GM06990 (cell line): ENCODE results near the gene SRSF9.
"Not testable (repeated sequence)": the region's sequence is repeated elsewhere in the genome, so short reads cannot be mapped to it uniquely, and the experiment has no call there.

Experiments used
- DNase-seq: peaks from one replicate; pipeline ENCODE4 v3.0.0-alpha.2; 2011; ENCODE audit not compliant: insufficient read length; ENCODE audit errors: extremely low read depth
- H3K27me3 ChIP-seq: replicated peaks from 2 replicates; pipeline ENCODE4 v1.6.0; 2011; ENCODE audit warnings: low read length; ENCODE audit not compliant: control insufficient read depth, insufficient read depth
- H3K36me3 ChIP-seq: 2 replicates; pipeline ENCODE4 v1.5.1; 2011; ENCODE audit warnings: low read length; ENCODE audit not compliant: control insufficient read depth, insufficient read depth
- H3K4me3 ChIP-seq: replicated peaks from 2 replicates; pipeline ENCODE4 v1.5.1; 2011; ENCODE audit warnings: low read depth, mild to moderate bottlenecking, control low read depth, low read length
- TF ChIP-seq, protein P1 (sequence below): IDR thresholded peaks from 2 replicates; pipeline ENCODE4 v1.5.1; 2011; ENCODE audit warnings: low read length, control low read depth, mild to moderate bottlenecking, inconsistent platforms; ENCODE audit not compliant: insufficient read depth, poor library complexity, severe bottlenecking

Gene SRSF9, protein sequence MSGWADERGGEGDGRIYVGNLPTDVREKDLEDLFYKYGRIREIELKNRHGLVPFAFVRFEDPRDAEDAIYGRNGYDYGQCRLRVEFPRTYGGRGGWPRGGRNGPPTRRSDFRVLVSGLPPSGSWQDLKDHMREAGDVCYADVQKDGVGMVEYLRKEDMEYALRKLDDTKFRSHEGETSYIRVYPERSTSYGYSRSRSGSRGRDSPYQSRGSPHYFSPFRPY

DNA sequence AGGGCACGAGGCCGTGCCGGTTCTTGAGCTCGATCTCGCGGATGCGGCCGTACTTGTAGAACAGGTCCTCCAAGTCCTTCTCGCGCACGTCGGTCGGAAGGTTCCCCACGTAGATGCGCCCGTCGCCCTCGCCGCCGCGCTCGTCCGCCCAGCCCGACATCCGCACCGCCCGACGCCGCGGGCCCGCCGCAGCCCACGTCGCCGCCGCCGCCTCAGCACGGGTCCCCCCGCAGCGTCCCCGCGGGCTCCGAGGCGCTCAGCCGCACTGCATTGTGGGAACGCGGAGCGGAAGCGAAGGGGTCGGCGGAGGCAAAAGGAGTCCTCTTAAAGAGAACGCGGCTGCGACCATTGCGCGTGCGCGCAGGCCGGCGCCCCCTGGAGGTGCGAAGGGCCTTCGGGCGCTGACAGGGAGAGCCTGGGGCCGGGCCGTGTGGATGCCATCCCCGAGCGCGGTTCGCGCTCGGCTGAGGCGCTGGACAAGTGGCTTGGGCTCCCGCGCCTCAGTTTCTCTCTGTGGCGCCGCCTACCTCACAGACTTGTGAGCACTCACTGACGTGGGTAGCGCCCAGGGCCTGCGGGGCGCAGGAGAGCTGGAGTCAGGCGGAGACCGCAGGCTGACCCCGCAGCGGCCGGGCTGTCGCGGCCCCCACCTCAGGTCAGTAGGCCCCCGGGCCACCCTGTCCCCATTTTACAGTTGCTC, at the start of gene SRSF9:
SRSF9 (minus strand) TSS at position 299 of the 700 bp plus-strand sequence; CDS start at position 160, 139 bp downstream.
- TF ChIP-seq, protein P1, sequence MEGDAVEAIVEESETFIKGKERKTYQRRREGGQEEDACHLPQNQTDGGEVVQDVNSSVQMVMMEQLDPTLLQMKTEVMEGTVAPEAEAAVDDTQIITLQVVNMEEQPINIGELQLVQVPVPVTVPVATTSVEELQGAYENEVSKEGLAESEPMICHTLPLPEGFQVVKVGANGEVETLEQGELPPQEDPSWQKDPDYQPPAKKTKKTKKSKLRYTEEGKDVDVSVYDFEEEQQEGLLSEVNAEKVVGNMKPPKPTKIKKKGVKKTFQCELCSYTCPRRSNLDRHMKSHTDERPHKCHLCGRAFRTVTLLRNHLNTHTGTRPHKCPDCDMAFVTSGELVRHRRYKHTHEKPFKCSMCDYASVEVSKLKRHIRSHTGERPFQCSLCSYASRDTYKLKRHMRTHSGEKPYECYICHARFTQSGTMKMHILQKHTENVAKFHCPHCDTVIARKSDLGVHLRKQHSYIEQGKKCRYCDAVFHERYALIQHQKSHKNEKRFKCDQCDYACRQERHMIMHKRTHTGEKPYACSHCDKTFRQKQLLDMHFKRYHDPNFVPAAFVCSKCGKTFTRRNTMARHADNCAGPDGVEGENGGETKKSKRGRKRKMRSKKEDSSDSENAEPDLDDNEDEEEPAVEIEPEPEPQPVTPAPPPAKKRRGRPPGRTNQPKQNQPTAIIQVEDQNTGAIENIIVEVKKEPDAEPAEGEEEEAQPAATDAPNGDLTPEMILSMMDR = peak; percentile 94
- DNase-seq = peak; percentile 99
- peak within 1 kb of the TSS; percentile 82 for H3K4me3 ChIP-seq
- H3K27me3 ChIP-seq = no peaks in the 10 kb centered on the region
- peaks cover 11% of the 10 kb centered on the region for H3K36me3 ChIP-seq

DNA sequence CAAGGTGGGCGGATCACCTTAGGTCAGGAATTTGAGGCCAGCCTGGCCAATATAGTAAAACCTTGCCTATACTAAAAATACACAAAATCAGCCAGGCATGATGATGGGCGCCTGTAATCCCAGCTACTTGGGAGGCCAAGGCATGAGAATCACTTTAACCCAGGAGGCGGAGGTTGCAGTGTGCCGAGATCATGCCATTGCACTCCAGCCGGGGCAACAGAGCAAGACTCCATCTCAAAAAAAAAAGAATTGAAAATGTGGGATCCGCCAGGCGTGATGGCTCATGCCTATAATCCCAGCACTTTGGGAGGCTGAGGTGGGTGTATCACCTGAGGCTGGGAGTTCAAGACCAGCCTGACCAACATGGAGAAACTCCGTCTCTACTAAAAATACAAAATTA, 49.8 kb upstream of the SRSF9 start:
- not testable (repeated sequence) for H3K4me3 ChIP-seq, H3K27me3 ChIP-seq, H3K36me3 ChIP-seq, DNase-seq

DNA sequence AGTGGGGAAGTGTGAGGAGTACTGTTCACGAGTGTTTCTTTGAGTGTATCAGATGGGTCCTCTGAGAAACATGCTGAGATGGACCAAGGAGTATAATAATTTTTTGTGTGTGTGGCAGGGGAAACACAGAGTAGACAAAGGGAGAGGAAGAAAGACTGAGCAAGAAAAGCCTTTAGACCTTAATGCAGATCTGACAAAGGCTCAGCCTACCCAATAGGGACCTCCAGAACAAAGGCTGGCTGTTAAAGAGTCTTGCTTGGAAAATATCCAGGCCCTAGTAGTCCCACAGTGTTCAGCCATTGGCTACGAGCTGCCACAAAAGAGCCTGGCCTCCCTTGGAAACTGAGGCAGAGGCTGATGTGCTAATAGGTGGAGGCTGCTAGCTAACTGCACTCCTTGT, 45.9 kb upstream of the SRSF9 start:
- Histone ChIP-seq H3K36me3 (peaks cover 6% of the 10 kb centered on the region), H3K27me3 (no peaks in the 10 kb centered on the region), H3K4me3 (no peak overlapping the region)
- no peak for DNase-seq
- TF ChIP-seq, protein P1 = no peak

DNA sequence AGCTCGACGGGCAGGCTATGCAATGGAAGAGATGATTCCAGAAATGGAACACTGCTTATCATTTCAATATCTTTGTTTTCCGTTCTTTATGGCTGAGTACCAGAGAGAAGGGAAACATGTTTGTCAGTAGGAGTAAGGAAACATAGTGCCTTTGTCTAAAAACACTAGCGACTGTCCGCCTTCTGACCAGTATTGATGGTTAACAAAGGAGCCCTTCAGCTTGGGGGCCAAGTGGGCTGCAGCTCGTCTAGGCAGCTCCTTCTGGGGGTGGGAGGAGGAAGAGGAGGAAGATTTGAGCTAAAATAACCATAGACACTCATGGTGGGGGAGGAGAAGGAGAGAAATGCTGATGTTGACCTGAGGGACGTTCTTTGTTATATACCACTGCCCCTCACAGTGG, 44.5 kb upstream of the SRSF9 start:
- no peak for DNase-seq
- no peaks in the 10 kb centered on the region for H3K27me3 ChIP-seq
- TF ChIP-seq, protein P1 = no peak
- H3K36me3 ChIP-seq = peaks cover 10% of the 10 kb centered on the region
- H3K4me3 ChIP-seq = no peak overlapping the region

DNA sequence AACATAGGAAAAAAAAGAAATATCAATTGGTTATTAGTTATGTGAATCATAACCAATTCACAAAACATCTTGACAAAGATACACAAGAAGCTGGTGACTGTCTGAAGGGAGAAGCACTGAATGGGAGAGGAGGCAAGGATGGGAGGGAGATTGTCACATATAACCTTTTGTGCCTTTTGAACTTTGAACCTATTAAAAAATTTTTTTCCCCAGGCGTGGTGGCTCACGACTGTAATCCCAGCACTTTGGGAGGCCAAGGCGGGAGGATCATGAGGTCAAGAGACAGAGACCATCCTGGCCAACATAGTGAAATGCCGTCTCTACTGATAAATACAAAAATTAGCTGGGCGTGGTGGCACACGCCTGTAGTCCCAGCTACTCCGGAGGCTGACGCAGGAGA, 39.0 kb upstream of the SRSF9 start:
- H3K4me3 ChIP-seq = no peak overlapping the region
- TF ChIP-seq, protein P1 = no peak
- H3K27me3 ChIP-seq = no peaks in the 10 kb centered on the region
- peaks cover 11% of the 10 kb centered on the region for H3K36me3 ChIP-seq
- DNase-seq = no peak

DNA sequence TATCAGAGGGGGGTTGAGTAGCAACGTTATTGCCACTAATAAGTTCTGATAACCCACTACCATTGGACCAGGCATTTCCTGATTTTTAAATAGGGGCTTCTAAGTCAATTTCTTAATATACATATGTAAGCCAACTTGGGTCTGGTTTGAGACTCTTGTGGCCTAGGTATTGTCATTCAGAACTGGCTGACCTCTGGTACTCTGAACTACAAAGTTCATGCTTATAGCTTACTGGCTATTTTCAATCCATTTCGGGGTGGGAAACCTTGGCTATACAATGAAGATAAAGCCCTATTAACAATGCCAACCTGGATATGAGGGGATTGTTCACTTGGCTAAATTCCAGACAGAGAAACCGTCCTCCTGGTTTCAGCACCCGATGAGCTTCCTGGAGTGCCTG, 35.0 kb upstream of the SRSF9 start:
- Histone ChIP-seq H3K36me3 (peaks cover 8% of the 10 kb centered on the region), H3K4me3 (no peak overlapping the region), H3K27me3 (no peaks in the 10 kb centered on the region)
- no peak for DNase-seq
- TF ChIP-seq, protein P1 = no peak
